HG03378 (cell line): ENCODE measurements around the gene DIP2B.
"Not testable (repeated sequence)": the region's sequence is repeated elsewhere in the genome, so short reads cannot be mapped to it uniquely, and the experiment has no call there.

Source experiments
- ATAC-seq: cut with Tn5 transposase; IDR thresholded peaks from one replicate; pipeline ENCODE4 v1.9.1; 2021; ENCODE audit warnings: mild to moderate bottlenecking, moderate library complexity; ENCODE audit not compliant: unreplicated experiment

Gene DIP2B

DNA sequence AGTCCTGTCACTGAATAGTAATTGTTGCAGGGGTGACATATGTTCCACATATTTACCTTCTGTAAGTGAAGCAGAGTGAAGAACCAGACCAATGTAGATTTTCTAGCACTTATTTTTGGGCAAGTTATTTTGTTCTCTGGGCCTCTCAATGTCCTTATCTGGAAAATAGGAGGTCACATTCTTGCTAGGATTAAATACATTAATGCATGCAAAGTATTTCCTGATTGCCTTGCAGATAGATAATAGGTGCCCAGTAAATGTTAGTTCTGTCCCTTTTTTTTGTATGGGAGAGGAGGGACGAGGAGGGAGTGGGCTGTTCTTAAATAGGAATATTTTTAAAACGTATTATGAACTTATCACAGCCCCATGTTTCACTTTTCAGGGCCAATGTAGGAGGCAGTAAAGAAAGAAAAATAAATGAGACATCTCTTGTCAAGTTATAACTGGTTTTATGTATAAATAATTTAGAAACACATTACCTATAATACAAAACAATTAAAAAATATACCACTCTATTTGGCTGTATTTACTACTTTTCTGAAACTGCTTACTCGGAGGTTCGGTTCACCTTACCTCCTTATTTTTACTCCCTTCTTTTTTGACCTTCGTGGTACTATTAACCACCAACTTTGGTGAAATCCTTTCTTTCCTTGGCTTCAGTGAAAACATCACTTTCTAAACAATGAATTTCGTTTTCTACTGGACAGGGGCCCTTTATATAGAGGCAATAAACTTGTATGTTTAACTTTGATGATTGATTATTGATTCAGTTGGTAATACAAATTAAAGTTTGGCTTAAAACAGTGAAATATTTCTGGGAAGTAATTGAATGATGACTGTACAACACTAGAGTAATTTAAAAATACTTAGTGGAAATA, 41.9 kb downstream of the DIP2B start:
- no peak for ATAC-seq

DNA sequence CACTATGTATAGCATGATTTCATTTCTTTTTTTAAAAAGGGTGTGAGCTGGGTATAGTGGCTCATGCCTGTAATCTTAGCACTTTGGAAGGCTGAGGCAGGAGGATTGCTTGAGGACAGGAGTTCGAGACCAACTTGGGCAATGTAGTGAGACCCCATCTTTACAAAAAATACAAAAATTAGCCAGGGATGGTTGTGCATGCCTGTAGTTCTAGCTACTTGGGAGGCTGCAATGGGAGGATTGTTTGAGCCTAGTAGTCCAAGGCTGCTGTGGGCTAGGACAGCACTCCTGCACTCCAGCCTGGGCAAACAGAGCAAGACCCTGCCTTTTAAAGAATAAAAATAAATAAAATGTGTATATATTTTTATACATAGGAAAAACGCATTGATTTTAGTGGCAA, 43.0 kb downstream of the DIP2B start:
- ATAC-seq = no peak

DNA sequence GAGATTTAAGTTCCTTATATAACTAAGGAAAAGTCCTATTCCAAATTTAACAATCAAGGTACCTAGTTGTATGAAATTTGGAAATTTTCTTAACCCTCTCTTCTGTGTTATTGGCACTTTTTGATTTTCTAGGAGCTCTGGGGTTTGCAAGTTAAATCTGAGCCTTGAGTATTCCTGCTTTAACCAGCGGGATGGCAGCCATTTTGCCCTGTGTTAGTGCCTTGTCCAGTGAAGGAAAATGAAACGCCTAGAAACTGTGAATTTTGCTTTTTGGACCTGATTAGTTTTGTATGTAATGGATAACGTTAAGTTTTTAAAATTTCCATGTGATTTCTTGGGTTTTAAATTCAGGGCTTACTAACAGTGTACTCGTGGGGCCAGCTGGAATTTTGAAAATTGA, 45.1 kb downstream of the DIP2B start:
- ATAC-seq = no peak

DNA sequence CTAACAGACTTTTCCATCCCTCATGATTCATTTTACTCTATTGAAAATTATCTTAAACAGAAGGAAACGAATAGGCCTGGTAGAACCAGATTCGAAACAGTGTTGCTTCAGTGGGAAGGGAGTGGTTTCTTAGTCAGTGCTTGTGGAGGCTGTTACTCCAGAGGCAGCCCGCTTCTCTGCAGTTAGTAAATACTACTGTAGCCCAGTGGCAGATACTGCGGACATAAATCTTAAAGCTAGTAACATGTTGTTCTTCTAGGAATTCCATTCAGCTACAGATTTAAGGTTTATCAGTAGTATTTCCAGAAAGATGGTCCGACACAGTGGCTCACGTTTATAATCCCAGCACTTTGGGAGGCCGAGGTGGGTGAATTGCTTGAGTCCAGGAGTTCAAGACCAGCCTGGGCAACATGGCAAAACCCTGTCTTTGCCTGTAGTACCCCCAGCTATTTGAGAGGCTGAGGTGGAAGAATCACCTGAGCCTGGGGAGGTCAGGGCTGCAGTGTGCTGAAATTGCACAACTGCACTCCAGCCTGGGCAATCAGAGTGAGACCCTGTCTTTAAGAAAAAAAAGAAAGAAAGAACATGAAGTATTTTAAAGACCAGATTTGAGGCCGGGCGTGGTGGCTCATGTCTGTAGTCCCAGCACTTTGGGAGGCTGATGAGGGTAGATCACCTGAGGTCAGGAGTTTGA, 45.9 kb downstream of the DIP2B start:
- no peak for ATAC-seq

DNA sequence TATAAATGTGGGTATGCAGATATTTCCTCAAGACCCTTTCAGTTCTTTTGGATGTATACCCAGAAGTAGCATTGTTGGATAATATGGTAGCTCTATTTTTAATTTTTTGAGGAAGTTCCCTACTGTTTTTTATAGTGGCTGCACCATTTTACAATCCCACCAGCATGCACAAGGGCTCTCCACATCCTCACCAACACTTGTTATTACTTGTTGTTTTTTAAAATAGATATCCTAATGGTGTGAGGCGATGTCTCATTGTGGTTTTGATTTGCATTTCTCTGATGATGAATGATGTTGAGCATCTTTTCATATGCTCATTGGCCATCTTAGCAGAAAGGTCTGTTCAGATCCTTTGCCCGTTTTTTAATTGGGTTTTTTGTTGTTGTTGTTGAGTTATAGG, 47.1 kb downstream of the DIP2B start:
- no peak for ATAC-seq

DNA sequence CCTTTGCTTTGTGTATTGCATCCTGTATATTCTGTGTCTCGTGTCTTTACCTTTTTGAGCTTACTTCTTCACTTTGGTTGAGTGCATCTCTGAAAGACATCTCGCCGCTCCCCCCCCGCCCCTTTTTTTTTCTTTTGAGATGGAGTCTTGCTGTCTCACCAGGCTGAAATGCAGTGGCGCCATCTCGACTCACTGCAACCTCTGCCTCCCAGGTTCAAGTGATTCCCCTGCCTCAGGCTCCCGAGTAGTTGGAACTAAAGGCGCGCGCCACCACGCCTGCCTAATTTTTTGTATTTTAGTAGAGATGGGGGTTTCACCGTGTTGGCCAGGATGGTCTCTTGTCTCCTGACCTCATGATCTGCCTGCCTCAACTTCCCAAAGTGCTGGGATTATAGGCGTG, 49.9 kb downstream of the DIP2B start:
- ATAC-seq = no peak

DNA sequence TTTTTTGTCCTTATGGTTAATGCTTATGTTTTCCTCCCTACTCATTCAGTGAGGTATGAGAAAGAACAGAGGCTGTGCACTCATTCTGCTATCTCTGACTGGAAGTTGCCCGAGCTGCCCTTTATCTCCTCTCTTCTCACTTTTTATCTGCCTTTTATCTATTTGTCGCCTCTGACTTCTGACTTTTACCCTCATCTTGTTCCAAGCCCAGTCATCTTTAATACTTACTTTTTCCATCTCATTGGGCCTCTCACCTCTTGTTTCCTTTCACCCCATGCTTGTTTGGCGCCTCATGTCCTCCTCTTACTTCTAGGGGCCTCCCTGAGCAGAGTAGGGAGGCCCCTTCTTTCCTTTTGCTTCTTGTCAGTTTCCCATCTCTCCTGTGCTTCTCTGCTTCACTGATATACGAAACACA, 50.7 kb downstream of the DIP2B start:
- no peak for ATAC-seq

DNA sequence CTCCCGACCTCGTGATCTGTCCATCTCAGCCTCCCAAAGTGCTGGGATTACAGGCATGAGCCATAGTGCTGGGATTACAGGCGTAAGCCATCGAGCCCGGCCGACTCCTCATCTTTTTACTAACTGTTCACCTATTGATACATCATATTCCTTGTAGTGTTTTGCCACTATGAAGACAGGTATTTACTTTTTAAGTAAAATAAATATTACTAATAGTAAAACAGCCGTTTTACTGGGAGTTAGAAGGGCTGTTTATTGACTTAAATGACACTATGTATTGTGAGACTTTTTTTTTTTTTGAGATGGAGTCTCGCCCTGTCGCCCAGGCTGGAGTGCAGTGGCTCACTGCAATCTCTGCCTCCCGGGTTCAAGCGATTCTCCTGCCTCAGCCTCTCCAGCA, 51.5 kb downstream of the DIP2B start:
- no peak for ATAC-seq

DNA sequence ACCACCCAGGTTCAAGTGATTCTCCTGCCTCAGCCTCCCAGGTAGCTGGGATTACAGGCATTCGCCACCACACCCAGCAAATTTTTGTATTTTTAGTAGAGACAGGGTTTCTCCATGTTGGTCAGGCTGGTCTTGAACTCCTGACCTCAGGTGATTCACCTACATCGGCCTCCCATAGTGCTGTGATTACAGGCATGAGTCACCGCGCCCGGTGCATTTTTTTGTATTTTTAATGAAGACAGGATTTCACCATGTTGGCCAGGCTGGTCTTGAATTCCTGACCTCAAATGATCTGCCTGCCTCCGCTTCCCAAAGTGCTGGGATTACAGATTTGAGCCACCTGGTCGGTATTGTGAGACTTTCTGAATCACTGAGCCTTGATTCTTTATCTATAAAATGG, 52.0 kb downstream of the DIP2B start:
- ATAC-seq = not testable (repeated sequence)

DNA sequence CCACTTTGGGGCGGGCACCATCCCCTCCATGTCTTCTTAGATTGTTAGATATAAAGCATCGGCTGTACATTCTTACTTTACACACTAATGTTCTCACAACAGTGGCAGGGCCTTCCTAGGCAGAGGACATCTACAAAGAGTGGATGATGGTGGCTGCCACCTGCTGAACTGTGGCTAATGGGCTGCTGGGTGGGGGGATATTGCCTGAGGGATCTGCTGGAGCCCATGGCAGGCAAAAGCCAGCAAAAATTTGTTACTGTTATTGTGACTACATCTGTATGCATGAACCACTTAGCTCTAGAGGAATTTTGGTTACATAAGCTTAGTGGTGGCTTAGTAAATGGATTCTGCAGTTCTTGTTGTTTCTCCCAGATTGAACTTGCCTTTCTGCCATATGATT, 52.6 kb downstream of the DIP2B start:
- ATAC-seq = no peak

DNA sequence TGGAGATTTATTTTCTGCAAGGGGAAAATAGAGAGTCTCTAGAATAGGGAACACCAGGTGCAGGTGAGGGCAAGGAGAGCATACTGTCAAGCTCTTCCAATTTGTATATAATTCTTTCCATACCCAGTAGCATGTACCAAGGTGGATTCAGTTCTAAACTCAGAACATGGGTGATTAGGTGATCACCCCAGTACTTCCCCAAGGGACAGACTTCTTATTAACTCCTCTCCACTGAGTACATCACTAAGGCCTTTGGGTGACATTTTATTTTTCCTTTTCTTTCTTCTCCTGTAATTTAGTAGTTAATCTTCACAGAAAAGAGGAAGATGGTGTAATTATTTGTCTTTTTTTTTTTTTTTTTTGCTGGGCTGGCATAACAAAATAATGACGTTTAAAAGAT, 54.2 kb downstream of the DIP2B start:
- no peak for ATAC-seq

DNA sequence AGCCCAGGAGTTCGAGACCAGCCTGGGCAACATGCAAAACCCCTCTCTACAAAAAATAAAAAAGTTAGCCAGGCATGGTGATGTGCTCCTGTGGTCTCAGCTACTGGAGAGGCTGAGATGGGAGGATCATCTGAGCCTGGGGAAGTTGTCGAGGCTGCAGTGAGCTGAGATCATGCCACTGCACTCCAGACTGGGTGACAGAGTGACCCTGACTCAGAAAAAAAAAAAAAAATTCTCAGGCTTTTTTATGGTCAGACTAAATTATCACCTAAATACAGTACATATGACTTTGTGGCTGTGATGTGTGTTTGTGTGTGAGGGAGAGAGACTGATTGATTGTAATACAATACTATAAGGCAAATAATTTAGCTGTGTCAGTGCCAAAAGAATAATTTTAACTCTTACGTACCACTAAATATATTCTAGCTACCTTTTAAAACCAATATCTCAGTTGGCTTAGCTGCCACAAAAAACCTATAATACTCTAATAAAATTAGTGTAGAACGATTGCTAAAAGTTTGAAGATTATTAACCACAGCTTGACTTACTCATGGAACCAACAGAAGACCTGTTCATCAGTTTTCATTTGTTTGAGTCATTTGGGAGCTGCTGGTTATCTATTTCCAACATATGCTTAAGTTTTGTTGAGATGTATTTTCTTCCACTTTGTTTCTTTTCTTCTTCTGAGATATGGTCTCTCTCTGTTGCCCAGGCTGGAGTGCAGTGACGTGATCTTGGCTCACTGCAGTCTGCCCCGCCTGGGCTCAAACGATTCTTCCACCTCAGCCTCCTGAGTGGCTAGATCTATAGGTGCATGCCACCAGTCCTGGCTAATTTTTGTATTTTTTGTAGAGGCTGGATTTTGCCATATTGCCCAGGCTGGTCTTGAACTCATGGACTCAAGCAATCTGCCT, 58.0 kb downstream of the DIP2B start:
- no peak for ATAC-seq

DNA sequence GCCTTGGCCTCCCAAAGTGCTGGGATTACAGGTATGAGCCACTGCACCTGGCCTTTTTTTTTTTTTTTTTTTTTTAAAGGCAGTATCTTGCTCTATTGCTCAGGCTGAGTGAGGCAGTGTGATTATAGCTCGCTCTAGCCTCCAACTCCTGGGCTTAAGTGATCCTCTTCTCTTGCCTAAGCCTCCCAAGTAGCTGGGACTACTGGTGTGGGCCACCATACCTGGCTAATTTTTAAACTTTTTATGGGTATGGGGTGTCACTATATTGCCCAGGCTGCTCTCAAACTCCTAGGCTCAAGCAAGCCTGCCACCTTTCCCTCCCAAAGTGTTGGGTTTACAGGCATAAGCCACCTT, 58.6 kb downstream of the DIP2B start:
- no peak for ATAC-seq

DNA sequence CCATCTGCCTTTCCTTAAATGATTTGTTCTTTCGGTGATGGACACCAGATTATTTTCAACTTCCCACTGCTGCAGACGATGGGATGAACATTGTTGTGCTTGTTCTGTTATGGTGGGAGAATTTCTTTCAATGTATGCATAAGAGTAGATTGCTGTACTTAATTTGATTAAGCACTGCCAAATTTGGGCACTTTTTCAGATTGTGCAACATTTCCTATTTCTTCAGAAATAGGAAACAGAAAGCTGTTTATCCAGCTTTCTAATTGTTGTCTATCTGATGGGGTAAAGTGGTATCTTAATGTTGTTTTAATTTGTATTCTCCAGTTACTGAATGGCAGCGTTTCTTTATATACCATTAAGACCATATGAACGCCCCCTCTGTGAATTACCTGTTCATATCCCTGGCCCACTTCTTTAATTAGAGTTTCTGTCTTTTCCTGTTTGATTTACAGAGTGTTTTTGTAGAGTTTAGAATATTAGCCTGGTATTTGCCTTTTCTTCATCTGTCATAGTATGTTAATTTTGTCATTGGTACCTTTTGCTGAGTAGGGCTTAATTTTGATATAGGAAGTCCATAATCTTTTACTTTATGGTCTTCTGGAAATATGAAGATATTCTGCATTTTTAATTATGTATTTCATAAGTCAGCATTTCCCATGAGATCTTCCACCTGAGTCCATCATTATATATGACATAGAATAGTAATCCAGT, 59.6 kb downstream of the DIP2B start:
- no peak for ATAC-seq

DNA sequence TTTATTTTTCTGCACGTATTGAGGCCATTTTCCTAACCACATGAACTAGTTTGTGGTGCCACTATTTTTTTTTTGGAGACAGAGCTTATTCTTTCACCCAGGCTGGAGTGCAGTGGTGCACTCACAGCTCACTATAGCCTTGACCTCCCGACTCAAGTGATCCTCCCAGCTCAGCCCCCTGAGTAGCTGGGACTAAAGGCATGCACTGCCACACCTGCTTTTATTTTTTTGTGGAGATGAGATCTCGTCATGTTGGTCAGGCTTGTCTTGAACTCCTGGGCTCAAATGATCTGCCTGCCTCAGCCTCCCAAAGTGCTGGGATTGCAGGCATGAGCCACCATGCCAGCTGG, 60.1 kb downstream of the DIP2B start:
- no peak for ATAC-seq

DNA sequence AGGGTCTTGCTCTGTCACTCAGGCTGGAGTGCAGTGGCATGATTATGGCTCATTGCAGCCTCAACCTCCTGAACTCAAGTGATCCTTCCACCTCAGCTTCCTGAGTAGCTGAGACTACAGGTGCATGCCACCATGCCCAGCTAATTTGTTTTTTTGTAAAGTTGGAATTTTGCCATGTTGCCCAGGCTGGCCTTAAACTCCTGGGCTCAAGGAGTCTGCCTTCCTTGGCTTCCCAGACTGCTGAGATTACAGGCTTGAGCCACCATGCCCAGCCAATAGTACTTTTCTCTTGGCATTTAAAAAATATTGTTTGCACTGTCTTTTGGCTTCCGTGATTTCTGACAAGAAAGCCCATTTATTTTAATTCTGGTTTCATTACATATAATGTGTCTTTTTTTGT, 61.3 kb downstream of the DIP2B start:
- no peak for ATAC-seq

DNA sequence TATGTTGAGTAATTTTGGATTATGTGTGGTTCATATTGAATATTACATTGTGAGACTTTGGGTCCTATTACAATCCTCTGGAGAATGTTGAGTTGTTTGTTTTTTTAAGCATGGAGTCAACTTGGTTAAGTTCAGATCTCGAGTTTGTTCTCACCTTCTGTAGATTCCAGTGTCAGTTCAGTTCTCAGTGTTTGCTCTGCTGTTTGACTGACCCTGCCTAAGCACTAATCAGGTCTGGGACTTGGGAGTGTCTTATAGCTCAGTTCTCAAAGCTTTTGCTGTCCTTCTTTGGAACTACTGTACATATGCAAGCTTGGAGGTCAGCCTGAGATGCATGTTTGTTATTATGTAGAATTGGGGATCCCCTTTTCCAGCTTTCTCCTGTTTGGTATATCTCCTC, 63.1 kb downstream of the DIP2B start:
- no peak for ATAC-seq

DNA sequence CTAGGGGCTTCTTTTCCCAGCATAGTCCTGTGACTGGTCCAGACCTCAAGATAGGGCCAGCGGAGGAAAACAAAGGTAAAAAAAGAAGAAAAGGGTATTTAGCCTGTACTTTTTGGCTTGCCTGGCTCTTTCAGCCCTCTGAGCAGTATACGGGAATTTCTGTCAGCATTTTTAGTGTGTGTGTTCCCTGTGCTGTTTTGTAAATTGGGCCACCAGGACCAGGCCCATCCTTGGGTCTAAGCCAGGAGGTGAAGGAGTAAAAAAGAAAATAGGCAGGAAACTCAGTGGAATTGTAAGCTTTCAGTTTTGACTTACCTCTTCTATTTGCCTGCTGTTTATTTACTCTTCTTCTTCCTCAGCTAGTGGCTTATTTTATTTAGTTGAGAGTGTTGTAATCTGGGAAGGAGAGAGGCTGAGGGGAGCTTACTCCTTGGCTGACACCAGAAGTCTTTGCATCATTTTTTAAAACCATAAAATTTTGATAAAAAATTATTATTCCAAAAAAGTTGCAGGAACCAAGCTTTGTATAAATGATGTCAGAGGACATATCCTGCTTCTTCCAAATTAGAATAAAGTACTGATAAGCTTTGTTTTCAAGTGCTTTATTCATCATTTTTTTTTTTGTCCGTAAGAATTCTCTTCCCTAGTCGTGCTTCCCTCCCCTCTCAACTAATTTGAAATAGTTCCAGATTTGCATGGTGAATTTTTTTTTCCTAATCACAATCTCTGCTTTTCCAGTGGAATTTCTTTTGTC, 63.7 kb downstream of the DIP2B start:
- no peak for ATAC-seq

DNA sequence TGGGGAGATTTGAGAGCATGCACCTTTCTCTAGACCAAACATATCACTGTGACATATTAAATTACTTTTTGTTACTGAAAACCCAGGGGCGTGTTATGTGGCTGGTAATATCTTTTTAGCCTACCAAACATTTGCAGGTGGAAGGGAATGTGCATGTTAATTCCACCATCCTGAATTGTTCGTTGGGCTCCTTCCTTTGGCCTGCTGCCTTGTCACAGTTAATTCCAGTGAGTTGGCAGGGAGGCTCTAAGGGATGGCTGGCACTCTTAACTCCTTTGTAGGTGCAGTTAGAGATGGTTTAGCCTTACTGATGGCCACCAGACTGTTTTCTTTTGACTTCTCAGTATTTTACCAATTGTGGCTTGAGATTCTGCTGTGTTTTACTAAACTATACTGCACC, 64.5 kb downstream of the DIP2B start:
- ATAC-seq = no peak

DNA sequence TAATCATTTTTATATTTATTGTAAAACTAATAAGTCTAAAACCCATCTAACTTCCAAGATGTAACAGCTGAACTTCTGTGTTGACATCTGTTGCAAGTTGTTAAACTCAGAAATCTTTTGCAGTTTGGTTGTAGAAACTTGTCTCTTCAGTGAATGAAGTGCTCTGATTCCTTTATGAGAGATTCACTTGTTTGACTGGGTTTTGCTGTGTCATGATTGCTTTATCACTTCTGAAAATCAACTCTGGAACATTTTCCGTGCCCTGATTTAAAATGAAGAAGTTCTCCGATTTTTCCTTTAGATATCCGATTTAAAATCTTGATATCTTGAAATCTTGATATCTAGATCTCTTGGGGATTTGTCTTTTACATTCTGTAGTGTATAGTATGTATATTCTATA, 65.1 kb downstream of the DIP2B start:
- ATAC-seq = no peak
